ENCODE results near the gene GALNT13.

GALNT13 gene

DNA sequence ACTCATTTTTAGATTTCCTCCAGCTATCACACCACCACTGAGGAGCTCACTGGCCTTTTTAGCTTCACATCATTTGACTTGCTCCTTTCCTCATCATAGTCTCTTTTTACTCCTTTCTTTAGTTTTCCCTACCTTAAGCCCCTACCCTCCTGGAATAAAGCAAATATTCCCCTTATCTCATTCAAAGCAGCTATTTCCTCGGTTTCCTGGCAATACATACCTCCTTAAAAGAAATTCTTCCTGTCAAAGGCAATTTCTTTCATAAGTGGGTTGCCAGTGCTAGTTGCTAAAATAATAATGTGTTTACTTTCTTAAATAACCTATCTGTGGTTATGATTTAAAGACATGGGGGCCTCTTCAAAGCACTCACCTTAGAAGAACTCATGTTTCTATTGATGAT lies 359.3 kb downstream of the GALNT13 start:
- no peak for DNase-seq

GRCh38 chr2:154233231-154233630 lies 361.5 kb downstream of the GALNT13 start:
- DNase-seq, result no peak

- DNase-seq, result no peak
These were observed 366.5 kb downstream of the GALNT13 start for GRCh38 chr2:154238252-154238651.

DNA sequence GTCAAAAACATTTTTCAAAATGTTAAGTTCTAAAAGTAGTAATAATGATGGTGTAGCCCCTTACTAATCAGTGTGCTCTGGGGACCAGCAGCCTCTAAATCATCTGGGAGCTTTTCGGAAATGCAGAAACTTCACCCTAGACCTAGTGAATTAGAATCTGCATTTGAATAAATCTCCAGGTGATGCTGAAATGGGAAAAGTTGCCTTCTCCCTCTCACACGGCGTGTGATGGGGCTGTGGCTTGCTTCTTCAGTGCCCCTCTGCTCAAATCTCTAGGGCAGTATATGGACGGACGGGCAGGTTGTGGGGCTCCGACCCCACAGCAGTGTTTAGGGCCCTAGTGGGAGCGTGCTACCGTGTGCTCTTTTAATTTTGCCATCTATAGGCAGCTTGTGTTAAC lies 368.6 kb downstream of the GALNT13 start:
- DNase-seq, result no peak

DNA sequence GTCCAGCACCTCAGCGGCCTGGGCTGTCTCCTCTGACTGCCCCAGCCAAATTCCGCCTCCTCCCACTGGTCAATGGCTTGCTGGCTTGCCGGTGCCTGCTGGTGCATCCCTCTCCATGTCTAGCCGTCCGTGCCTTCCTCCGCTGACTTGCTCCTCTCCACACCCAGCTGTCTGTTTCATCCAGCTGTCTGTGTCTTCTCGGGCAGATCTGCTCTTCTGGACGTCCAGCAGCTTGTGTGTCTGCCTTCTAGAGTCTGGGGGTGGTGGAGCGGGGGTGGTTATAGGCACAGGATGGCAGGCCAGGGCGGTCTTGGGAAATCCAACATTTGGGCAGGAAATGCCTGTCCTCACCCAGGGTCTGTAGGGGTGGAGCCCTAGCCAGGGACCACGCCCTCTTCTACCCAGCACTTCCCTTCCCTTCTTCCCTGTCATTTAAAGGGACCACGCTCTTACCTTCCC lies 369.2 kb downstream of the GALNT13 start:
- DNase-seq, result peak; percentile 11

GRCh38 chr2:154242687-154243086 lies 371.0 kb downstream of the GALNT13 start:
- DNase-seq, result no peak

DNA sequence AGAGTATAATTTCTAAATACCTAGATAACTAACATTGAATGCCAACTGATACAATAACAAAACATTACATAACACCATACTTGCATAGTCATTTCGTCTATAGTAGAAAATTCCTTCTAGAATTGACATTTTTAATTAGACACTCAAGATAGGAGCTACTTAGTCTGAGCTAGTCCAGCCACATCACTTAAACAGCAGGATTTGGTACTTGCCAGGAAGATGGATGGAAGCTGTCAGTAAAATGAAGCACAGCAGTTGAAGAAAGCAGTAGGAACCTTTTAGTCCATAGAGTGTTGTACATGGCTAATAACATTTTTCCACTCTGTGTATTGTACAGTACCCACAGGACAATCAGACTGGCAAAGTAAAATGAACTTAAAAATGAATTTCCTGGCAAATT lies 372.0 kb downstream of the GALNT13 start:
- DNase-seq, result no peak

GRCh38 chr2:154244932-154245331 lies 373.2 kb downstream of the GALNT13 start:
- DNase-seq, result no peak

DNA sequence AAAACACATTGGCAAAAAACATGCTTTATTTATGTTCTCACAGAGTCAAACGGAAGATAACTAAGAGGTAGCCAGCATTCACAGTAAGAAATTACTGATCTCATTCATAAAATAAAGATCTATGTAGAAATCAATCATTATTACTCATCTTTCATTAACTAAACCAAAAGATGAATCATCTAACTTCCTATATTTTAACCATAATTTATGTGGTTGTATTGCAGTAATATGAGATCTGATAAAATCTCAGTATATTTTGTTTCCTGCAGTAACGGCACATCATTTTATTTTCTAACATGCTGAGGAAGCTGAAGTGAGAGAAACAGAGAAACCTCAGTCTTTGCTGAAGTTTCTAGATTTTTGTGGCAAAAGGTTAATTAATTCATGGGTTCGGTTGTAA lies 375.8 kb downstream of the GALNT13 start:
- no peak for DNase-seq

DNA sequence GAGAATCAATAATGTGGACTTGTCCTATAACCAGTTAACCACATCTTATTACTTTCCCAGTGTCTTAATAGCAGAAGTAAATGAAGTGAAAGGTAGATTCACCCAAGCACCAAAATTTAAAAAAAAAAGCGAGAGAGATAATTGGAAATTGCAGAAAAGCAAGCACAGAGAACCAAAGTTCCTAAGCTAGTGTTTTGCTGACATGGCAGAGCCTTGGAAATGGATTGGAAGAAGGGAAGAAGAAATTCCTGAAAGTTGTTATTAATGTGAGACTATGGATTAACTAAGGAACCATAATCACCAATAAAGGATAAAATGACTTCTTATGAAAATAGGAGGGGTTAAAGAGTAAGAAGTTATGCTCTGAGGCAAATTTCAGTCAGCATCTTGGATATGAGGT lies 384.4 kb downstream of the GALNT13 start:
- DNase-seq, result no peak

- no peak for DNase-seq
These were observed 387.3 kb downstream of the GALNT13 start for GRCh38 chr2:154259030-154259429.

GRCh38 chr2:154261473-154262027 lies 389.8 kb downstream of the GALNT13 start:
- no peak for DNase-seq

DNA sequence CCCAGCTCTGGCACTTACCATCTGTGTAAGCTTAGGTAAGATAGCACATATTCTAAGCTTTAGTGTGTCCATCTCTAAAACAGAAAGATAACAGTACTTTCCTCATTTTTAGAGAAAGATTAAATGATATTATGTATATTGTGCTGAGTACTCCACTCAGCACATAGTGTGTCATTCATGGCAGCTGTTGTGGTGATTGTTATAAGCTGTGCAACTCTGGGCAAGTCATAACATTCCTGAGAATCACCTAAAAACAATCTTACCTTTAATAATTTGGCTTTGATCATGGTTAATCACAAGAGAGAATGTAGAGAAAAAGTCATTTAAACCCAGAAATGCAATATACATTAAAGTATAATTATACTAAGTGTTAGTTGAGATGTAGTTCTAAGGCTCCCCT lies 391.5 kb downstream of the GALNT13 start:
- no peak for DNase-seq

DNA sequence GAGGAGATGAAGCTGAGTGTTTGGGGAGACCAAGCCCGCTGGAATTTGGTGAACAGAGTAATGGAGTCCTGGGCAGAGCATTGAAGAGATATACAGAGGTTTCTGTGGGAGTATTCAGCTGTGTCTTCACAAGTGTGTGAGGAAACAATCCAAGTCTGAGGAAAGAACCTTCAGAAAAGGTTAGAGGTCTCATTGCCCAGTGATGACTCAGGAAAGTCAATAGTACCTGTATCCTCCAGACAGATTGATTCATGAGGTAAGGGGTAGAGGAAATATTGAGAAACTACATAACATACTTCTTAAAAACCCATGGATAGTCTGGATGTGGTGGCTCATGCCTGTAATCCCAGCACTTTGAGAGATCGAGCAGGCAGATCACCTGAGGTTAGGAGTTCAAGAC lies 392.3 kb downstream of the GALNT13 start:
- no peak for DNase-seq

- DNase-seq, result no peak
These were observed 396.3 kb downstream of the GALNT13 start for GRCh38 chr2:154267983-154268382.

DNA sequence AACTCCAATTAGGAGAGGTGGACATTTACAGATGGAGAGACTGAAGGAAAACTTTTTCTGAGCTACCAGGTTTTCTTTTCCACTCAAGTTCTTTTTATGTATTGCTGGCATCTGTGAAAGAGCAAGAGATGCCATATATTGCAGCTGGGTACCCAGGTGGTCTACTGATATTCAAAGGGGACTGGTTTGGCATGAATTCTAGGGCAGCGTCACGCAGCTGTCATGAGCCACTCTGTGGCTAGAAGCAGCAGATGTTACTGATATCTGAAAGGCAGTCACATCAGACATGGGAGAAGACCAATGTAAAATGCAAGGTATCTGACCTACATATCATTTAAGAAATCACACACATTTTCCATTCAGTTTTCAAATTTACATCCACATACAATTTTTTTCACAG lies 408.8 kb downstream of the GALNT13 start:
- DNase-seq, result no peak

DNA sequence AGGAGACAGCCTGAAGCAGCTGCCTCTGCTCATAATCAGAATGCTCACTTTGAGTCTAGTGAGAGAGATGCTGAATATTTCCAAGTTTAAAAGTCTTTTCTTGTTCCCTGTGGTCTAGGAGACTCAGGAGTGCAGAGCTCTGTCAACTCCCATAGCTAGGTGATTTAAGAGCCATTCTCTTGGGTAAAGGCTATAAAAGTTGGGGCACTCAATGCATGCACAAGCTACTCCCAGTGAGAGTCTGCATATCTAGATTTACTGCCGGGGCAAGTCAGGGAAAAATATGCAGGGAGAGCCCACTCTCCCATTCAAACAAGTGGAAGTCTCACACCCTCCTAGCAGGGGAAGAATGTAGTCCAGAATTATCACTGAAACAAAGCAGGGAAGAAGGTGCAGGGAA lies 418.1 kb downstream of the GALNT13 start:
- DNase-seq, result no peak

GRCh38 chr2:154291511-154291910 lies 419.8 kb downstream of the GALNT13 start:
- no peak for DNase-seq

GRCh38 chr2:154291927-154292326 lies 420.2 kb downstream of the GALNT13 start:
- DNase-seq, result no peak

GRCh38 chr2:154293864-154294263 lies 422.1 kb downstream of the GALNT13 start:
- DNase-seq, result no peak

DNA sequence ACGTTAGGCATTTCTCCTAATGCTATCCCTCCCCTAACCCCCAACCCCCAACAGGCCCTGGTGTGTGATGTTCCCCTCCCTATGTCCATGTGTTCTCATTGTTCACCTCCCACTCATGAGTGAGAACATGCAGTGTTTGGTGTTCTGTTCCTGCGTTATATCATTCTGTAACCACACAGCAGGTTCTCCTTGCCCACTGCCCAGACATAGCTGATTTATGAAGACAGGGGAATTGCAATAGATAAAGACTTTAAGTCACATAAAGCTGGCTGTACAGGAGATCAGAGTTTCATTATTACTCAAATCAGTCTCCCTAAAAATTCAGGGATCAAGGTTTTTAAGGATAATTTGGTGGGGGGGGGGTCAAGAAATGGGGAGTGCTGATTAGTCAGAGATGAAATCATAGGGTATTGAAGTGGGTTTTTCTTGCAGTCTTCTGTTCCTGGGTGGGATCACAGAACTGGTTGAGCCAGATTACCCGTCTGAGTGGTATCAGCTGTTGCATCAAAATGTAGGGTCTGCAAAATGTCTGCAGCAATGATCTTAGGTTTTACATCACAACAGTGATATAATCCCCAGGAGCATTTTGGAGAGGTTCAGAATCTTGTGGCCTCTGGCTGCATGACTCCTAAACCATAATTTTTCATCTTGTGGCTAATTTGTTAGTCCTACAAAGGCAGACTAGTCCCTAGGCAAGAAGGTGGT lies 434.7 kb downstream of the GALNT13 start:
- no peak for DNase-seq

DNA sequence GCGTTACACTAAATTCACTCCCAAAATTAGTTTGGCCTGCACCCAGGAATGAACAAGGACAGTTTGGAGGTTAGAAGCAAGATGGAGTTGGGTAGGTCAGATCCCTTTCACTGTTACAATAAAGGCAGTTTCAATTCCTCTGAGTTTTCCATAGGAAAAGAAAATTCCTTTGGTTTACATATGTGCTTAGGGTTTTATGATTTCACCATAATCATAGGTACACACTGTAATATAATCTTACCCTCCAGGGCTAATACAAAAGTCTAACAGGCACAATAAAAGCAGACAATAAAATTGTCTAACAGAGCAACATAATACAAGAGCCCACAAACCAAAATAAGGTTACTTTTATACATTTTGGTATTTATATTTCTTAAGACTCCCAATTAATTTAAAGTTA lies 435.3 kb downstream of the GALNT13 start:
- no peak for DNase-seq

DNA sequence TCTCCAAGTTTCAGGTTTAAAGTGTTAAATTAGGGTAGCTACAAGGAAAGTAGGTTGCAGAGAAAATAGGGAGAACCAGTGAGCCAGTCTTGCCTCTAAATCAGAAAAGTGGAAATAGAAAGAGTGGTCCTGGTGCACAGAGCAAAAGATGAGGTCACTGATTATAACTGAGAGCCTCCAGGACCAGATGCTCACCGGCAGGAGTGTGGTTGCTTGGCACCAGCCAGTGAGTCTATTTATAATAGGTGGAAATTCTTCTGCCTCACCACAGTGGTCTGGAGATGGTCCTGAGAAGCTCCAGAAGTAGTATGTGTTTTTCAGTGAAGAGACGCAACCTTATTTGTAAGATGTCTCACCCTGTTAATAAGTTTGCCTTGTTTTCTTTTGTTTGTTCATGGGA lies 452.9 kb downstream of the GALNT13 start:
- no peak for DNase-seq

- DNase-seq, result no peak
These were observed 457.8 kb downstream of the GALNT13 start for GRCh38 chr2:154329510-154329909.

GRCh38 chr2:154331784-154332183 lies 460.1 kb downstream of the GALNT13 start:
- DNase-seq, result no peak
